ENCODE data around the gene GADD45G. TPM values are rescaled to one million over a fixed set of nuclear protein-coding genes. Genes with fewer than 3 reads are reported as not detected.

Gene GADD45G
- total RNA-seq, 2 experiments from 2014 or later = not detected

GRCh38 chr9:89608641-89609335, 4.0 kb downstream of the GADD45G start:
- Histone ChIP-seq H3K27ac (ENCODE audit: low read depth, low read length, poor library complexity, severe bottlenecking) (no peak overlapping the region), H3K4me1 (ENCODE audit: insufficient read depth, low read length, poor library complexity, severe bottlenecking) (peaks cover 6% of the 10 kb centered on the region), H3K4me2 (ENCODE audit: low read length) (no peak overlapping the region), H3K4me3 (ENCODE audit: low read depth, low read length, poor library complexity, severe bottlenecking) (no peak overlapping the region), H3K36me3 (ENCODE audit: insufficient read depth, low read length) (no peaks in the 10 kb centered on the region), H3K9me3 (ENCODE audit: low read length) (no peaks in the 10 kb centered on the region), H3K79me2 (ENCODE audit: insufficient read depth, low read depth, low read length) (no peaks in the 10 kb centered on the region), H2AFZ (ENCODE audit: low read length) (no peak overlapping the region), H4K20me1 (ENCODE audit: insufficient read depth, low read length) (no peaks in the 10 kb centered on the region), H3K9me2 (ENCODE audit: insufficient read depth, low read length) (no peaks in the 10 kb centered on the region)
- POLR2A ChIA-PET = interaction anchor here (0.6 kb wide), 1 partner anchor 404 kb away, joined by 3 read pairs; no protein-coding TSS in a partner anchor
- intact Hi-C loops (cut with micrococcal nuclease; ENCODE audit: unreplicated experiment) = no loop called here
- TF ChIP-seq EZH2phosphoT487 (IDR thresholded peaks at IDR 0.05; ENCODE audit: borderline replicate concordance, low read depth, low read length) (no peak), CTCF (conservative IDR thresholded peaks at IDR 0.05; ENCODE audit: low read length) (no peak)
- CTCF ChIA-PET (ENCODE audit: unreplicated experiment) = interaction anchor here (1.3 kb wide), 1 partner anchor 491 kb away, joined by 4 read pairs; no protein-coding TSS in a partner anchor
- DNase-seq (ENCODE audit: low spot score) = no peak
- no TSS peak for BruUV-seq (replicated peaks)

- no peak overlapping the region for H2AFZ ChIP-seq (ENCODE audit: low read length)
- no peak overlapping the region for H3K27ac ChIP-seq (ENCODE audit: low read depth, low read length, poor library complexity, severe bottlenecking)
- no peaks in the 10 kb centered on the region for H3K36me3 ChIP-seq (ENCODE audit: insufficient read depth, low read length)
- TF ChIP-seq CTCF (conservative IDR thresholded peaks at IDR 0.05; ENCODE audit: low read length) = no peak
- no peak for TF ChIP-seq EZH2phosphoT487 (IDR thresholded peaks at IDR 0.05; ENCODE audit: borderline replicate concordance, low read depth, low read length)
- no peaks in the 10 kb centered on the region for H3K9me2 ChIP-seq (ENCODE audit: insufficient read depth, low read length)
- ChIA-PET CTCF (ENCODE audit: unreplicated experiment) (interaction anchor here (1.3 kb wide), 1 partner anchor 490 kb away, joined by 4 read pairs; no protein-coding TSS in a partner anchor), POLR2A (no interaction called here)
- intact Hi-C loops (cut with micrococcal nuclease; ENCODE audit: unreplicated experiment) = no loop called here
- no peaks in the 10 kb centered on the region for H4K20me1 ChIP-seq (ENCODE audit: insufficient read depth, low read length)
- no peaks in the 10 kb centered on the region for H3K4me1 ChIP-seq (ENCODE audit: insufficient read depth, low read length, poor library complexity, severe bottlenecking)
- H3K4me3 ChIP-seq (ENCODE audit: low read depth, low read length, poor library complexity, severe bottlenecking) = no peak overlapping the region
- H3K9me3 ChIP-seq (ENCODE audit: low read length) = no peaks in the 10 kb centered on the region
- no peak overlapping the region for H3K4me2 ChIP-seq (ENCODE audit: low read length)
- H3K79me2 ChIP-seq (ENCODE audit: insufficient read depth, low read depth, low read length) = no peaks in the 10 kb centered on the region
- BruUV-seq (replicated peaks) = no TSS peak
- no peak for DNase-seq (ENCODE audit: low spot score)
Observed at GRCh38 chr9:89609426-89610006, 4.7 kb downstream of the GADD45G start.

- Histone ChIP-seq H2AFZ (ENCODE audit: low read length) (no peak overlapping the region), H3K4me3 (ENCODE audit: low read depth, low read length, poor library complexity, severe bottlenecking) (no peak overlapping the region), H4K20me1 (ENCODE audit: insufficient read depth, low read length) (no peaks in the 10 kb centered on the region), H3K4me2 (ENCODE audit: low read length) (no peak overlapping the region), H3K27ac (ENCODE audit: low read depth, low read length, poor library complexity, severe bottlenecking) (no peak overlapping the region), H3K9me2 (ENCODE audit: insufficient read depth, low read length) (no peaks in the 10 kb centered on the region), H3K9me3 (ENCODE audit: low read length) (no peaks in the 10 kb centered on the region), H3K36me3 (ENCODE audit: insufficient read depth, low read length) (no peaks in the 10 kb centered on the region), H3K79me2 (ENCODE audit: insufficient read depth, low read depth, low read length) (no peaks in the 10 kb centered on the region), H3K4me1 (ENCODE audit: insufficient read depth, low read length, poor library complexity, severe bottlenecking) (no peaks in the 10 kb centered on the region)
- TF ChIP-seq EZH2phosphoT487 (IDR thresholded peaks at IDR 0.05; ENCODE audit: borderline replicate concordance, low read depth, low read length) (no peak), CTCF (conservative IDR thresholded peaks at IDR 0.05; ENCODE audit: low read length) (no peak)
- BruUV-seq (replicated peaks) = no TSS peak
- ChIA-PET CTCF (ENCODE audit: unreplicated experiment) (no interaction called here), POLR2A (no interaction called here)
- intact Hi-C loops (cut with micrococcal nuclease; ENCODE audit: unreplicated experiment) = no loop called here
- no peak for DNase-seq (ENCODE audit: low spot score)
Observed at GRCh38 chr9:89610391-89610925, 5.6 kb downstream of the GADD45G start.

Data from OCI-LY7 (cell line).